K562 (cell line): ENCODE measurements around the gene ETS1. TPM values are rescaled to one million over a fixed set of nuclear protein-coding genes. Genes with fewer than 3 reads are reported as not detected.

ENCODE experiments used
- ATAC-seq: fragments of 200-7000 bp; cut with Tn5 transposase; 3 replicates; pipeline ENCODE4 v1.9.1; 2020; ENCODE audit warnings: moderate library complexity
- BruUV-seq: library from RNA; stranded (reverse); fragments of 400-500 nt; replicated peaks from 2 replicates; lab custom pipeline; 2021; lab: Mats Ljungman, UMichigan
- CTCF ChIA-PET: fragments of 300-600 bp; formaldehyde crosslinking; extraction: SDS; loops from one replicate; lab custom pipeline; 2021; ENCODE audit warnings: low intra/inter-chr PET ratio; lab: Yijun Ruan, JAX
- POLR2A ChIA-PET: fragments of 300-600, 350-650 bp; sonication (Branson Sonifier 250); formaldehyde crosslinking; extraction: SDS; loops from one replicate; lab custom pipeline; 2021; ENCODE audit warnings: antibody characterized with exemption, inconsistent platforms; lab: Yijun Ruan, JAX
- DNase-seq, 4 experiments: peaks; one replicate each; pipeline versions ENCODE4 v3.0.0 to v3.0.0-alpha.2; 2011 to 2018; ENCODE audit warnings: low spot score in 3 of 4, mixed read lengths in 3 of 4; ENCODE audit errors: extremely low read depth in 1 of 4
- FAIRE-seq: peaks from 2 replicates; lab custom pipeline; 2011; peaks lifted over from hg19 to GRCh38; lab: Jason Lieb, UNC
- H2AFZ ChIP-seq: 2 replicates; pipeline ENCODE4 v1.6.0; 2011; ENCODE audit warnings: low read depth, low read length, control low read depth, inconsistent platforms
- H3K27ac ChIP-seq: fragments of 200-600 bp; 3 replicates; pipeline ENCODE4 v1.8.0; 2011; ENCODE audit warnings: low read depth, mild to moderate bottlenecking, control low read depth, inconsistent platforms, low read length, moderate library complexity, mixed read lengths; ENCODE audit errors: extremely low read depth
- H3K27me3 ChIP-seq, 2 experiments: fragments of 300-600 bp in 1 of 2; 2 replicates in 1 of 2; 3 replicates in 1 of 2; pipeline versions ENCODE4 v1.6.0 to v1.8.0; 2011; ENCODE audit warnings: inconsistent platforms in 2 of 2, low read length in 2 of 2, mild to moderate bottlenecking in 1 of 2, mixed read lengths in 1 of 2, moderate library complexity in 1 of 2; ENCODE audit not compliant: control insufficient read depth in 2 of 2, insufficient read depth in 2 of 2
- H3K36me3 ChIP-seq: fragments of 300-600 bp; 3 replicates; pipeline ENCODE4 v1.8.0; 2011; ENCODE audit warnings: mild to moderate bottlenecking, low read length, inconsistent platforms; ENCODE audit not compliant: control insufficient read depth, insufficient read depth
- H3K4me1 ChIP-seq, 2 experiments: fragments of 200-600 bp in 1 of 2; replicated peaks in 1 of 2; 2 replicates in 1 of 2; 3 replicates in 1 of 2; pipeline versions ENCODE4 v1.5.1 to v1.8.0; 2011; ENCODE audit warnings: inconsistent platforms in 2 of 2, low read length in 2 of 2, mild to moderate bottlenecking in 1 of 2, mixed read lengths in 1 of 2, moderate library complexity in 1 of 2; ENCODE audit not compliant: control insufficient read depth in 2 of 2, insufficient read depth in 2 of 2
- H3K4me2 ChIP-seq: 2 replicates; pipeline ENCODE4 v1.6.1; 2011; ENCODE audit warnings: low read length, control low read depth, inconsistent platforms, mixed read lengths; ENCODE audit not compliant: insufficient read depth
- H3K4me3 ChIP-seq: fragments of 200-600 bp; sonication (generic), shearing (Covaris generic); 2 replicates; pipeline ENCODE4 v1.5.1; 2016; ENCODE audit warnings: control low read depth, inconsistent platforms
- H3K79me2 ChIP-seq: fragments of 200-600 bp; 3 replicates; pipeline ENCODE4 v1.8.0; 2011; ENCODE audit warnings: low read length, inconsistent platforms; ENCODE audit not compliant: control insufficient read depth, insufficient read depth
- H3K9ac ChIP-seq, 2 experiments: 2 replicates each; pipeline versions ENCODE4 v1.6.0 to v1.6.1; 2011; ENCODE audit warnings: low read depth in 2 of 2, low read length in 2 of 2, control low read depth in 1 of 2, inconsistent platforms in 1 of 2, mild to moderate bottlenecking in 1 of 2, mixed read lengths in 1 of 2; ENCODE audit not compliant: insufficient read depth in 1 of 2
- H3K9me1 ChIP-seq: one replicate; pipeline ENCODE4 v1.6.0; 2011; ENCODE audit warnings: inconsistent platforms, mild to moderate bottlenecking, low read length, moderate library complexity; ENCODE audit not compliant: control insufficient read depth, insufficient read depth
- H3K9me3 ChIP-seq: replicated peaks from 2 replicates; pipeline ENCODE4 v1.5.1; 2011; ENCODE audit warnings: low read depth, low read length, inconsistent platforms; ENCODE audit not compliant: control insufficient read depth, insufficient read depth
- H4K20me1 ChIP-seq: replicated peaks from 2 replicates; pipeline ENCODE4 v1.6.1; 2011; ENCODE audit warnings: low read length, inconsistent platforms, mixed read lengths; ENCODE audit not compliant: control insufficient read depth, insufficient read depth
- BACH1 ChIP-seq: fragments of 200-800 bp; sonication (Bioruptor generic); IDR thresholded peaks from 2 replicates; pipeline ENCODE4 v1.6.1; 2016; ENCODE audit warnings: missing genetic modification characterization, missing compliant biosample characterization
- FOS ChIP-seq: IDR thresholded peaks from 3 replicates; pipeline ENCODE4 v1.6.1; 2011; ENCODE audit not compliant: insufficient read length; ENCODE audit errors: extremely low read depth
- GTF2F1 ChIP-seq: IDR thresholded peaks from 2 replicates; pipeline ENCODE4 v1.6.1; 2011; ENCODE audit warnings: low read depth, low read length, improper control_type of control experiment
- MED1 ChIP-seq: sonication (generic); formaldehyde crosslinking; IDR thresholded peaks from 2 replicates; pipeline ENCODE4 v1.8.1; 2023; ENCODE audit warnings: missing genetic modification reagents, borderline replicate concordance
- MTF1 ChIP-seq: fragments of 250-450 bp; sonication (Bioruptor Pico); IDR thresholded peaks from 2 replicates; pipeline ENCODE4 v1.9.0; 2021; ENCODE audit warnings: moderate library complexity, mild to moderate bottlenecking, inconsistent platforms, borderline replicate concordance
- SMC3 ChIP-seq: conservative IDR thresholded peaks from 2 replicates; pipeline ENCODE4 v1.6.1; 2011; ENCODE audit warnings: low read depth, low read length, improper control_type of control experiment; ENCODE audit not compliant: insufficient read depth
- USF2 ChIP-seq: sonication (generic); formaldehyde crosslinking; IDR thresholded peaks from 2 replicates; pipeline ENCODE4 v1.5.0; 2020; ENCODE audit warnings: missing genetic modification reagents
- ZNF282 ChIP-seq: sonication (generic); formaldehyde crosslinking; IDR thresholded peaks from 2 replicates; pipeline ENCODE4 v1.8.1; 2023; ENCODE audit warnings: missing genetic modification reagents
- ZNF507 ChIP-seq: conservative IDR thresholded peaks from 2 replicates; pipeline ENCODE4 v1.6.1; 2017; ENCODE audit warnings: missing genetic modification characterization, missing compliant biosample characterization
- ZNF740 ChIP-seq, 3 experiments: fragments of 200-800 bp in 1 of 3; sonication (Bioruptor generic) in 1 of 3; sonication (generic) in 1 of 3; formaldehyde crosslinking in 1 of 3; IDR thresholded peaks; 2 replicates each; pipeline versions ENCODE4 v1.6.1 to v1.8.0; 2016 to 2022; ENCODE audit warnings: mild to moderate bottlenecking in 2 of 3, missing compliant biosample characterization in 2 of 3, missing genetic modification characterization in 2 of 3, missing genetic modification reagents in 1 of 3
- ZNF778 ChIP-seq: fragments of 450-650 bp; formaldehyde crosslinking; IDR thresholded peaks from 2 replicates; pipeline ENCODE4 v1.4.0; 2020; ENCODE audit warnings: mild to moderate bottlenecking, moderate library complexity
- WGBS: fragments of 100-300 bp; shearing (Covaris generic); methylation state at CpG from one replicate; pipeline ENCODE4 v1.1.6; 2016; ENCODE audit warnings: low coverage, mixed read lengths; ENCODE audit not compliant: insufficient coverage; ENCODE audit errors: missing lambda C conversion rate; 5-methylcytosine and 5-hydroxymethylcytosine counted together
- in situ Hi-C: fragments of 300-500 bp; cut with MboI; formaldehyde crosslinking; loops from 4 replicates; pipeline ENCODE4 v1.15.0; 2018; ENCODE audit warnings: inconsistent platforms, mixed read lengths
- intact Hi-C: fragments of 100-400 bp; cut with micrococcal nuclease; formaldehyde crosslinking; loops from 2 replicates; pipeline ENCODE4 v1.14.2; 2022
- polyA plus RNA-seq, 8 experiments: library from polyadenylated mRNA; depleted of rRNA in 4 of 8; stranded (reverse) in 5 of 8; unstranded in 3 of 8; fragments of >200 nt; fragmentation: Nextera tagmentation in 2 of 8; fragmentation: Illumina TruSeq in 1 of 8; extraction: Ambion mirVana in 2 of 8; extraction: Trizol in 1 of 8; gene quantifications; 2 replicates each; pipeline versions ENCODE4 v1.2.1 to v1.2.3, GENCODE V29; 2011 to 2014; ENCODE audit warnings: inconsistent platforms in 1 of 8, missing spikeins in 1 of 8
- total RNA-seq, 7 experiments: library from RNA; depleted of rRNA in 6 of 7; stranded (reverse); fragments of >200 nt in 6 of 7; fragmentation: Illumina TruSeq in 2 of 7; extraction: Trizol in 2 of 7; gene quantifications; 2 replicates each; pipeline versions ENCODE4 v1.2.1 to v1.2.3, GENCODE V29; 2011 to 2021; ENCODE audit warnings: low replicate concordance in 1 of 7
- TF ChIP-seq, protein P1 (sequence below): fragments of 250-450 bp; sonication (Bioruptor Pico); IDR thresholded peaks from 2 replicates; pipeline ENCODE4 v1.5.0; 2021

Gene ETS1
- total and polyA plus RNA-seq, 9 of the 15 experiments (the other 6 are each of a cell fraction or from before 2014, with no cell fraction given) = 0.04 to 1.4 (median 0.23) TPM

DNA sequence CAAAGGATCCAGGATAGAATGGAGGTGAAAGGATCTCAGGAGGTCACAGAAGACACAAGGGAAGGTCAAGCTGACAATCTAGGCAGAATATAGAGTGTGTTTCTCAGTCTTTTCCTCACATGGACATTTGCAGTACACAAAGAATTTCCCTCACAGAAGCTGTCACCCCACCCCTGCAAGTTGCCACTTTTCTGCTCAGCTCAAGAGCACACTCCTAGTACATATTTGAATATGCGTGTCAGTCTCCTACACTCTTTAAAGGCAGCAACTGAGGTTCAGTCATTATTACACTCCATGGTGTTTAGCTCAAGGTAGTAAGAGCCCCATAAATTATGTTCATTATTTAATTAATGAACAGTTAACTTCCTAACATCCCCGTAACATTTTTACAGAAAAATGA lies 59.1 kb downstream of the ETS1 start:
- Histone ChIP-seq H3K4me1 (no peaks in the 10 kb centered on the region; a peak in 1 of 5 replicates), H3K9me1 (no peaks in the 10 kb centered on the region), H3K4me2 (no peak overlapping the region), H3K36me3 (no peaks in the 10 kb centered on the region), H3K9me3 (no peaks in the 10 kb centered on the region), H3K9ac (no peak overlapping the region), H3K27me3 (no peaks in the 10 kb centered on the region), H3K27ac (no peak overlapping the region), H2AFZ (no peak overlapping the region), H3K79me2 (no peaks in the 10 kb centered on the region), H4K20me1 (no peaks in the 10 kb centered on the region), H3K4me3 (no peak overlapping the region)
- ChIA-PET CTCF (no interaction called here), POLR2A (no interaction called here)
- no peak for FAIRE-seq
- no peak for ATAC-seq
- BruUV-seq = no TSS peak
- WGBS = 0% methylated on average over 2 of the region's 2 CpGs
- no peak for DNase-seq
- intact Hi-C loops (no loop called here), in situ Hi-C loops (no loop called here)
- TF ChIP-seq USF2 (CRISPR knock-in tag) = no peak
- no peak for TF ChIP-seq ZNF740 (CRISPR knock-in tag; IDR thresholded peaks at IDR 0.05)
- no peak for TF ChIP-seq ZNF740 (tag; IDR thresholded peaks at IDR 0.05)
- TF ChIP-seq FOS = no peak
- no peak for TF ChIP-seq BACH1 (tag)
- no peak for TF ChIP-seq MTF1
- no peak for TF ChIP-seq MED1 (CRISPR knock-in tag)
- no peak for TF ChIP-seq SMC3
- no peak for TF ChIP-seq ZNF282 (CRISPR knock-in tag)
- no peak for TF ChIP-seq ZNF778 (CRISPR knock-in tag)
- TF ChIP-seq GTF2F1 = no peak
- TF ChIP-seq, protein P1, sequence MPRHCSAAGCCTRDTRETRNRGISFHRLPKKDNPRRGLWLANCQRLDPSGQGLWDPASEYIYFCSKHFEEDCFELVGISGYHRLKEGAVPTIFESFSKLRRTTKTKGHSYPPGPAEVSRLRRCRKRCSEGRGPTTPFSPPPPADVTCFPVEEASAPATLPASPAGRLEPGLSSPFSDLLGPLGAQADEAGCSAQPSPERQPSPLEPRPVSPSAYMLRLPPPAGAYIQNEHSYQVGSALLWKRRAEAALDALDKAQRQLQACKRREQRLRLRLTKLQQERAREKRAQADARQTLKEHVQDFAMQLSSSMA (CRISPR knock-in tag) = no peak
- no peak for TF ChIP-seq ZNF507 (tag)
